GM12878 (cell line): Measurements from ENCODE around the gene ISOC2. TPM values are rescaled to one million over a fixed set of nuclear protein-coding genes. Genes with fewer than 3 reads are reported as not detected.

Source experiments
- ATAC-seq: fragments of 200-7000 bp; cut with Tn5 transposase; 3 replicates; pipeline ENCODE4 v1.9.1; 2020; ENCODE audit warnings: mild to moderate bottlenecking, moderate library complexity
- BruUV-seq: library from RNA; stranded (reverse); fragments of 400-500 nt; replicated peaks from 2 replicates; lab custom pipeline; 2021; lab: Mats Ljungman, UMichigan
- CTCF ChIA-PET: fragments of 300-600 bp; sonication (Branson Sonifier 250); formaldehyde crosslinking; extraction: SDS; loops from one replicate; lab custom pipeline; 2021; ENCODE audit warnings: inconsistent platforms; lab: Yijun Ruan, JAX
- POLR2A ChIA-PET: fragments of 350-600 bp; formaldehyde crosslinking; extraction: SDS; loops from one replicate; lab custom pipeline; 2021; ENCODE audit warnings: inconsistent platforms; lab: Charles Lee
- RAD21 ChIA-PET: fragments of 300-600 bp; sonication (Branson Sonifier 250); formaldehyde crosslinking; loops from one replicate; lab custom pipeline; 2023; ENCODE audit warnings: antibody characterized with exemption; ENCODE audit not compliant: unreplicated experiment; lab: Charles Lee
- SMC1A ChIA-PET: fragments of 300-600 bp; sonication (Branson Sonifier 250); formaldehyde crosslinking; loops from one replicate; lab custom pipeline; 2023; ENCODE audit not compliant: unreplicated experiment, uncharacterized antibody; lab: Charles Lee
- DNase-seq: peaks from one replicate; pipeline ENCODE4 v3.0.0-alpha.2; 2011; ENCODE audit warnings: low read depth, low spot score
- FAIRE-seq: peaks from 3 replicates; lab custom pipeline; 2011; peaks lifted over from hg19 to GRCh38; lab: Jason Lieb, UNC
- H2AFZ ChIP-seq: 2 replicates; pipeline ENCODE4 v1.6.0; 2011; ENCODE audit warnings: low read depth, low read length, control low read depth; ENCODE audit not compliant: control insufficient read depth
- H3K27ac ChIP-seq: 2 replicates; pipeline ENCODE4 v1.5.1; 2011; ENCODE audit warnings: control low read depth; ENCODE audit not compliant: control insufficient read depth, insufficient read depth
- H3K27me3 ChIP-seq, 2 experiments: replicated peaks in 1 of 2; 2 replicates each; pipeline versions ENCODE4 v1.6.0 to v1.6.1; 2011; ENCODE audit warnings: low read length in 1 of 2; ENCODE audit not compliant: control insufficient read depth in 2 of 2, insufficient read depth in 2 of 2
- H3K36me3 ChIP-seq, 2 experiments: 2 replicates each; pipeline ENCODE4 v1.5.1; 2011; ENCODE audit warnings: low read length in 1 of 2; ENCODE audit not compliant: control insufficient read depth in 2 of 2, insufficient read depth in 2 of 2
- H3K4me1 ChIP-seq: 2 replicates; pipeline ENCODE4 v1.6.1; 2011; ENCODE audit warnings: mild to moderate bottlenecking, low read length, moderate library complexity, mixed read lengths; ENCODE audit not compliant: control insufficient read depth, insufficient read depth
- H3K4me2 ChIP-seq: 2 replicates; pipeline ENCODE4 v1.6.0; 2011; ENCODE audit warnings: control low read depth; ENCODE audit not compliant: control insufficient read depth, insufficient read depth
- H3K4me3 ChIP-seq: fragments of 200-600 bp; sonication (generic); 2 replicates; pipeline ENCODE4 v1.5.1; 2016
- H3K79me2 ChIP-seq: 2 replicates; pipeline ENCODE4 v1.6.0; 2011; ENCODE audit warnings: low read length; ENCODE audit not compliant: control insufficient read depth, insufficient read depth
- H3K9ac ChIP-seq: 2 replicates; pipeline ENCODE4 v1.8.0; 2011; ENCODE audit warnings: low read length, control low read depth, mixed read lengths; ENCODE audit not compliant: control insufficient read depth, insufficient read depth
- H3K9me3 ChIP-seq: replicated peaks from 3 replicates; pipeline ENCODE4 v1.5.1; 2011; ENCODE audit warnings: mild to moderate bottlenecking, low read length; ENCODE audit not compliant: control insufficient read depth, insufficient read depth
- H4K20me1 ChIP-seq: 2 replicates; pipeline ENCODE4 v1.6.0; 2011; ENCODE audit not compliant: control insufficient read depth, insufficient read depth
- CHD4 ChIP-seq: fragments of 200-600 bp; sonication (generic); IDR thresholded peaks from 2 replicates; pipeline ENCODE4 v1.6.1; 2016; ENCODE audit warnings: mild to moderate bottlenecking
- EZH2 ChIP-seq: IDR thresholded peaks from 2 replicates; pipeline ENCODE4 v1.6.1; 2012; ENCODE audit warnings: low read depth, mild to moderate bottlenecking, control low read depth, inconsistent platforms, low read length, borderline replicate concordance; ENCODE audit not compliant: control insufficient read depth
- HDAC6 ChIP-seq: fragments of 200-600 bp; sonication (generic); IDR thresholded peaks from one replicate; pipeline ENCODE4 v1.8.0; 2017; ENCODE audit warnings: antibody characterized with exemption; ENCODE audit not compliant: unreplicated experiment
- NFYB ChIP-seq: IDR thresholded peaks from 2 replicates; pipeline ENCODE4 v1.6.1; 2011; ENCODE audit warnings: low read depth, mild to moderate bottlenecking, low read length, improper control_type of control experiment, moderate library complexity; ENCODE audit not compliant: insufficient read depth
- TCF3 ChIP-seq: IDR thresholded peaks from 2 replicates; pipeline ENCODE4 v1.6.1; 2012; ENCODE audit warnings: low read depth, mild to moderate bottlenecking, low read length, borderline replicate concordance; ENCODE audit not compliant: insufficient read depth
- ZZZ3 ChIP-seq: IDR thresholded peaks from 2 replicates; pipeline ENCODE4 v1.6.1; 2011; ENCODE audit warnings: low read depth; ENCODE audit not compliant: control insufficient read depth, insufficient read length
- WGBS: methylation state at CpG from one replicate; pipeline ENCODE4 v1.1.6; 2016; ENCODE audit warnings: low lambda C conversion rate; ENCODE audit not compliant: insufficient replicate concordance, insufficient coverage; ENCODE audit errors: missing lambda C conversion rate; 5-methylcytosine and 5-hydroxymethylcytosine counted together
- in situ Hi-C: fragments of 300-500 bp; cut with MboI; formaldehyde crosslinking; loops from 9 replicates; pipeline ENCODE4 v1.14.3; 2018; ENCODE audit warnings: mixed read lengths
- intact Hi-C: fragments of 100-400 bp; cut with micrococcal nuclease; formaldehyde crosslinking; loops from one replicate; pipeline ENCODE4 v1.14.2; 2022; ENCODE audit not compliant: unreplicated experiment
- polyA plus RNA-seq, 11 experiments: library from polyadenylated mRNA; depleted of rRNA in 4 of 11; unstranded in 6 of 11; stranded (reverse) in 5 of 11; fragments of >200 nt; fragmentation: Nextera tagmentation in 4 of 11; fragmentation: Illumina TruSeq in 1 of 11; extraction: Ambion mirVana in 4 of 11; extraction: Trizol in 1 of 11; gene quantifications; 1 replicate in 1 of 11; 2 replicates in 10 of 11; pipeline versions ENCODE4 v1.2.1 to v1.2.3, GENCODE V29; 2011 to 2016; ENCODE audit warnings: inconsistent platforms in 2 of 11, missing spikeins in 2 of 11, low read depth in 1 of 11
- total RNA-seq, 4 experiments: library from RNA; depleted of rRNA in 3 of 4; stranded (reverse); fragments of >200 nt in 3 of 4; fragmentation: Illumina TruSeq in 1 of 4; extraction: Trizol in 1 of 4; gene quantifications; 2 replicates each; pipeline versions ENCODE4 v1.2.1 to v1.2.3, GENCODE V29; 2013 to 2021
- TF ChIP-seq, protein P1 (sequence below): fragments of 450-650 bp; conservative IDR thresholded peaks from 2 replicates; pipeline ENCODE4 v1.6.1; 2017; ENCODE audit warnings: mild to moderate bottlenecking, moderate library complexity
- TF ChIP-seq, protein P2 (sequence below): fragments of 450-650 bp; IDR thresholded peaks from 2 replicates; pipeline ENCODE4 v1.6.1; 2017; ENCODE audit warnings: low read depth, mild to moderate bottlenecking, moderate library complexity
- TF ChIP-seq, protein P3 (sequence below): fragments of 450-650 bp; IDR thresholded peaks from 2 replicates; pipeline ENCODE4 v1.6.1; 2017; ENCODE audit warnings: mild to moderate bottlenecking, moderate library complexity

The ISOC2 gene
- total and polyA plus RNA-seq, 10 of the 15 experiments (the other 5 are each of a cell fraction or from before 2014, with no cell fraction given) = 0.72 to 238 (median 56.9) TPM

DNA sequence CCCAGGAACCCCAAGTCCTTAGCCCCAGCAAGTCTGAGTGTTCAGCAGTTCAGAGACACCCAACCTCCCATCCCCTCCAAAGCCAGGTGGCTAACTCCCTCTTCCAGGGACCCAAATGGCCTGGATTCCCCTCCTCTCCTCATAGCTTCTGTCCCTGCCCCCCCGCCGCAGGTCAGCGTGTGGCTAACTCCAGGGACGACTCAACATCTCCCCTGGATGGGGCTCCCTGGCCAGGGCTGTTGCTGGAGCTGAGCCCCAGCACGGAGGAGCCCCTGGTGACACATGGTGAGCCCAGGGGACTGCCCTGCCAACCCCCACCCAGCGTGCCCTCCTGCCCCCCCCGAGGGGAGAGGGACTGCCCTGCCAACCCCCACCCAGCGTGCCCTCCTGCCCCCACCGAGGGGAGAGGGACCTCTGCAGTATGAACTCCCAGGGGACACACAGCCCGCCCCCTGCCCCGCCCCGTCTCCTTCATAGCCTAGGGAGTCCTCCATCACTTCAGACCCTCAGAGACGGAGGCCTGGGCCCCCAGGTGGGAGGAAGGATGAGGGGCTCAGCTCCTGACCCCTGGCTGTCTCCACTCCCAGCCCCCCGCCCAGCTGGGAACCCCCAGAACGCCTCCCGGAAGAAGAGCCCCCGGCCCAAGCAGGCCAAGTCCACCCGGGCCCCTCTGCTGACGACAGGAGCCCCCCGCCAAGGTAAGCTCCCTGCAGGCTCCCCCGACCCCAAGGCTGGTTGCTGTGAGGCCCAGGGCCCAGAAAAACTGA lies 28.5 kb upstream of the ISOC2 start:
- Histone ChIP-seq H3K4me1 (no peaks in the 10 kb centered on the region; the same call in 1 of the 2 replicates), H3K27me3 (no peaks in the 10 kb centered on the region; a peak in 1 of 4 replicates), H2AFZ (no peak overlapping the region), H3K79me2 (no peaks in the 10 kb centered on the region; the same call in 1 of the 2 replicates), H3K4me3 (no peak overlapping the region), H3K4me2 (no peak overlapping the region), H3K9ac (no peak overlapping the region)
- intact Hi-C loops = no loop called here
- WGBS = 21% methylated on average over 17 of the region's 21 CpGs
- TF ChIP-seq CHD4 = no peak
- TF ChIP-seq, protein P1, sequence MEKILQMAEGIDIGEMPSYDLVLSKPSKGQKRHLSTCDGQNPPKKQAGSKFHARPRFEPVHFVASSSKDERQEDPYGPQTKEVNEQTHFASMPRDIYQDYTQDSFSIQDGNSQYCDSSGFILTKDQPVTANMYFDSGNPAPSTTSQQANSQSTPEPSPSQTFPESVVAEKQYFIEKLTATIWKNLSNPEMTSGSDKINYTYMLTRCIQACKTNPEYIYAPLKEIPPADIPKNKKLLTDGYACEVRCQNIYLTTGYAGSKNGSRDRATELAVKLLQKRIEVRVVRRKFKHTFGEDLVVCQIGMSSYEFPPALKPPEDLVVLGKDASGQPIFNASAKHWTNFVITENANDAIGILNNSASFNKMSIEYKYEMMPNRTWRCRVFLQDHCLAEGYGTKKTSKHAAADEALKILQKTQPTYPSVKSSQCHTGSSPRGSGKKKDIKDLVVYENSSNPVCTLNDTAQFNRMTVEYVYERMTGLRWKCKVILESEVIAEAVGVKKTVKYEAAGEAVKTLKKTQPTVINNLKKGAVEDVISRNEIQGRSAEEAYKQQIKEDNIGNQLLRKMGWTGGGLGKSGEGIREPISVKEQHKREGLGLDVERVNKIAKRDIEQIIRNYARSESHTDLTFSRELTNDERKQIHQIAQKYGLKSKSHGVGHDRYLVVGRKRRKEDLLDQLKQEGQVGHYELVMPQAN = no peak
- TF ChIP-seq, protein P2, sequence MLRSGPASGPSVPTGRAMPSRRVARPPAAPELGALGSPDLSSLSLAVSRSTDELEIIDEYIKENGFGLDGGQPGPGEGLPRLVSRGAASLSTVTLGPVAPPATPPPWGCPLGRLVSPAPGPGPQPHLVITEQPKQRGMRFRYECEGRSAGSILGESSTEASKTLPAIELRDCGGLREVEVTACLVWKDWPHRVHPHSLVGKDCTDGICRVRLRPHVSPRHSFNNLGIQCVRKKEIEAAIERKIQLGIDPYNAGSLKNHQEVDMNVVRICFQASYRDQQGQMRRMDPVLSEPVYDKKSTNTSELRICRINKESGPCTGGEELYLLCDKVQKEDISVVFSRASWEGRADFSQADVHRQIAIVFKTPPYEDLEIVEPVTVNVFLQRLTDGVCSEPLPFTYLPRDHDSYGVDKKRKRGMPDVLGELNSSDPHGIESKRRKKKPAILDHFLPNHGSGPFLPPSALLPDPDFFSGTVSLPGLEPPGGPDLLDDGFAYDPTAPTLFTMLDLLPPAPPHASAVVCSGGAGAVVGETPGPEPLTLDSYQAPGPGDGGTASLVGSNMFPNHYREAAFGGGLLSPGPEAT = no peak
- TF ChIP-seq TCF3 = no peak
- TF ChIP-seq NFYB = no peak
- no peak for TF ChIP-seq ZZZ3
- TF ChIP-seq HDAC6 = no peak
- no peak for TF ChIP-seq EZH2
- TF ChIP-seq, protein P3, sequence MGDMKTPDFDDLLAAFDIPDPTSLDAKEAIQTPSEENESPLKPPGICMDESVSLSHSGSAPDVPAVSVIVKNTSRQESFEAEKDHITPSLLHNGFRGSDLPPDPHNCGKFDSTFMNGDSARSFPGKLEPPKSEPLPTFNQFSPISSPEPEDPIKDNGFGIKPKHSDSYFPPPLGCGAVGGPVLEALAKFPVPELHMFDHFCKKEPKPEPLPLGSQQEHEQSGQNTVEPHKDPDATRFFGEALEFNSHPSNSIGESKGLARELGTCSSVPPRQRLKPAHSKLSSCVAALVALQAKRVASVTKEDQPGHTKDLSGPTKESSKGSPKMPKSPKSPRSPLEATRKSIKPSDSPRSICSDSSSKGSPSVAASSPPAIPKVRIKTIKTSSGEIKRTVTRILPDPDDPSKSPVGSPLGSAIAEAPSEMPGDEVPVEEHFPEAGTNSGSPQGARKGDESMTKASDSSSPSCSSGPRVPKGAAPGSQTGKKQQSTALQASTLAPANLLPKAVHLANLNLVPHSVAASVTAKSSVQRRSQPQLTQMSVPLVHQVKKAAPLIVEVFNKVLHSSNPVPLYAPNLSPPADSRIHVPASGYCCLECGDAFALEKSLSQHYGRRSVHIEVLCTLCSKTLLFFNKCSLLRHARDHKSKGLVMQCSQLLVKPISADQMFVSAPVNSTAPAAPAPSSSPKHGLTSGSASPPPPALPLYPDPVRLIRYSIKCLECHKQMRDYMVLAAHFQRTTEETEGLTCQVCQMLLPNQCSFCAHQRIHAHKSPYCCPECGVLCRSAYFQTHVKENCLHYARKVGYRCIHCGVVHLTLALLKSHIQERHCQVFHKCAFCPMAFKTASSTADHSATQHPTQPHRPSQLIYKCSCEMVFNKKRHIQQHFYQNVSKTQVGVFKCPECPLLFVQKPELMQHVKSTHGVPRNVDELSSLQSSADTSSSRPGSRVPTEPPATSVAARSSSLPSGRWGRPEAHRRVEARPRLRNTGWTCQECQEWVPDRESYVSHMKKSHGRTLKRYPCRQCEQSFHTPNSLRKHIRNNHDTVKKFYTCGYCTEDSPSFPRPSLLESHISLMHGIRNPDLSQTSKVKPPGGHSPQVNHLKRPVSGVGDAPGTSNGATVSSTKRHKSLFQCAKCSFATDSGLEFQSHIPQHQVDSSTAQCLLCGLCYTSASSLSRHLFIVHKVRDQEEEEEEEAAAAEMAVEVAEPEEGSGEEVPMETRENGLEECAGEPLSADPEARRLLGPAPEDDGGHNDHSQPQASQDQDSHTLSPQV = no peak
- TF ChIP-seq, all 136 proteins: peak for 0
- ChIA-PET RAD21 (no interaction called here), CTCF (interaction anchor here (2.5 to 3.4 kb wide), 2 partner anchors 14 to 15 kb away, joined by 9 to 22 read pairs; no protein-coding TSS in a partner anchor), SMC1A (no interaction called here), POLR2A (interaction anchor here (0.5 to 1.1 kb wide), 2 partner anchors 9 to 275 kb away, joined by 3 to 5 read pairs; no protein-coding TSS in a partner anchor)
- no TSS peak for BruUV-seq
- Histone ChIP-seq H4K20me1 (no peaks in the 10 kb centered on the region), H3K36me3 (no peaks in the 10 kb centered on the region), H3K9me3 (no peaks in the 10 kb centered on the region), H3K27ac (no peak overlapping the region)
- ATAC-seq = no peak
- no peak for DNase-seq
- in situ Hi-C loops = no loop called here
- no peak for FAIRE-seq
